Naive B cell (primary cell): ENCODE measurements around the gene BTBD16. TPM values are rescaled to one million over a fixed set of nuclear protein-coding genes. Genes with fewer than 3 reads are reported as not detected.
A peak's percentile ranks its signal among the peaks of the same experiment; 100 is the strongest.

Source experiments
- ATAC-seq, 2 donors: fragments of 150-1000 bp; cut with Tn5 transposase; 2 replicates each; pipeline ENCODE4 v1.10.0; 2021; ENCODE audit warnings: low read depth in 2 of 2, mild to moderate bottlenecking in 2 of 2, moderate library complexity in 2 of 2
- DNase-seq: peaks from one replicate; pipeline ENCODE4 v3.0.0; 2022
- H3K27ac Mint-ChIP-seq, 6 donors: one replicate each; pipeline ENCODE4 v1.8.0; 2020 to 2022; ENCODE audit warnings: mild to moderate bottlenecking in 6 of 6, mixed read lengths in 6 of 6, moderate library complexity in 5 of 6, inconsistent platforms in 2 of 6
- H3K27me3 Mint-ChIP-seq, 3 donors: one replicate each; pipeline ENCODE4 v1.8.0; 2021 to 2022; ENCODE audit warnings: mixed read lengths in 3 of 3, mild to moderate bottlenecking in 1 of 3
- H3K36me3 Mint-ChIP-seq, 2 donors: one replicate each; pipeline ENCODE4 v1.8.0; 2020 to 2022; ENCODE audit warnings: mixed read lengths in 2 of 2, inconsistent platforms in 1 of 2, mild to moderate bottlenecking in 1 of 2
- H3K4me1 Mint-ChIP-seq, 3 donors: one replicate each; pipeline ENCODE4 v1.8.0; 2020 to 2022; ENCODE audit warnings: mixed read lengths in 3 of 3, inconsistent platforms in 1 of 3, mild to moderate bottlenecking in 1 of 3, moderate library complexity in 1 of 3
- H3K4me3 Mint-ChIP-seq, 8 donors: one replicate each; pipeline ENCODE4 v1.8.0; 2020 to 2022; ENCODE audit warnings: mild to moderate bottlenecking in 8 of 8, mixed read lengths in 8 of 8, moderate library complexity in 8 of 8, inconsistent platforms in 2 of 8
- H3K9me3 Mint-ChIP-seq, 7 donors: one replicate each; pipeline ENCODE4 v1.8.0; 2020 to 2022; ENCODE audit warnings: mixed read lengths in 7 of 7, mild to moderate bottlenecking in 5 of 7, inconsistent platforms in 2 of 7, moderate library complexity in 1 of 7
- polyA plus RNA-seq, 6 donors: library from polyadenylated mRNA; unstranded; fragments of 300-500 nt; fragmentation: Illumina TruSeq; gene quantifications; one replicate each; pipeline ENCODE4 v1.2.3, GENCODE V29; 2021; ENCODE audit warnings: low read depth in 6 of 6

BTBD16 gene
- polyA plus RNA-seq, 6 donors from 2014 or later = not detected

GRCh38 chr10:122267849-122268737 lies 3.0 kb upstream of the BTBD16 start:
- H3K9me3 Mint-ChIP-seq = peaks cover 6 to 20% (median 9%) of the 10 kb centered on the region in 7 donors
- peaks cover 32 to 54% (median 36%) of the 10 kb centered on the region in 3 donors for H3K27me3 Mint-ChIP-seq
- H3K27ac Mint-ChIP-seq = no peak overlapping the region
- peak; percentile 5 for DNase-seq
- H3K36me3 Mint-ChIP-seq = peaks cover 4 to 8% of the 10 kb centered on the region in 2 donors
- peaks cover 0 to 5% (median 0%) of the 10 kb centered on the region in 3 donors for H3K4me1 Mint-ChIP-seq
- no peak for ATAC-seq
- H3K4me3 Mint-ChIP-seq = no peak overlapping the region

- no peak for ATAC-seq
- H3K36me3 Mint-ChIP-seq = no peaks in the 10 kb centered on the region
- H3K4me3 Mint-ChIP-seq = no peak overlapping the region
- H3K27ac Mint-ChIP-seq = no peak overlapping the region
- no peak for DNase-seq
- peaks cover 0 to 5% (median 0%) of the 10 kb centered on the region in 3 donors for H3K4me1 Mint-ChIP-seq
- H3K9me3 Mint-ChIP-seq = peaks cover 0 to 9% (median under 1%) of the 10 kb centered on the region in 7 donors
- peaks cover 21 to 43% (median 34%) of the 10 kb centered on the region in 3 donors for H3K27me3 Mint-ChIP-seq
Observed at GRCh38 chr10:122269059-122269687, 1.9 kb upstream of the BTBD16 start.

GRCh38 chr10:122273966-122274545 lies 3.0 kb downstream of the BTBD16 start:
- Mint-ChIP-seq H3K27ac (no peak overlapping the region), H3K4me1 (no peaks in the 10 kb centered on the region), H3K9me3 (no peaks in the 10 kb centered on the region), H3K36me3 (no peaks in the 10 kb centered on the region), H3K4me3 (no peak overlapping the region), H3K27me3 (peaks cover 25 to 43% (median 28%) of the 10 kb centered on the region in 3 donors)
- DNase-seq = no peak
- no peak for ATAC-seq

- DNase-seq = no peak
- H3K27ac Mint-ChIP-seq = no peak overlapping the region
- no peak for ATAC-seq
- H3K9me3 Mint-ChIP-seq = no peaks in the 10 kb centered on the region
- H3K4me1 Mint-ChIP-seq = no peaks in the 10 kb centered on the region
- H3K36me3 Mint-ChIP-seq = no peaks in the 10 kb centered on the region
- no peak overlapping the region for H3K4me3 Mint-ChIP-seq
- peaks cover 27 to 44% (median 42%) of the 10 kb centered on the region in 3 donors for H3K27me3 Mint-ChIP-seq
Observed at GRCh38 chr10:122276611-122277208, 5.6 kb downstream of the BTBD16 start.

- peak overlapping the region in 1 of 8 donors; percentile 7 for H3K4me3 Mint-ChIP-seq
- no peaks in the 10 kb centered on the region for H3K9me3 Mint-ChIP-seq
- DNase-seq = no peak
- ATAC-seq = no peak
- H3K27ac Mint-ChIP-seq = no peak overlapping the region
- no peaks in the 10 kb centered on the region for H3K4me1 Mint-ChIP-seq
- H3K27me3 Mint-ChIP-seq = peaks cover 35 to 53% (median 42%) of the 10 kb centered on the region in 3 donors
- no peaks in the 10 kb centered on the region for H3K36me3 Mint-ChIP-seq
Observed at GRCh38 chr10:122277526-122278136, 6.5 kb downstream of the BTBD16 start.

- DNase-seq (no peak), ATAC-seq (no peak)
- Mint-ChIP-seq H3K36me3 (no peaks in the 10 kb centered on the region), H3K9me3 (no peaks in the 10 kb centered on the region), H3K4me3 (no peak overlapping the region), H3K4me1 (no peaks in the 10 kb centered on the region), H3K27me3 (peaks cover 41 to 53% (median 42%) of the 10 kb centered on the region in 3 donors), H3K27ac (no peak overlapping the region)
Observed at GRCh38 chr10:122279725-122280141, 8.6 kb downstream of the BTBD16 start.

GRCh38 chr10:122280156-122280555 lies 9.1 kb downstream of the BTBD16 start:
- H3K27me3 Mint-ChIP-seq = peaks cover 39 to 55% (median 41%) of the 10 kb centered on the region in 3 donors
- H3K36me3 Mint-ChIP-seq = no peaks in the 10 kb centered on the region
- H3K4me1 Mint-ChIP-seq = no peaks in the 10 kb centered on the region
- no peaks in the 10 kb centered on the region for H3K9me3 Mint-ChIP-seq
- DNase-seq = no peak
- no peak for ATAC-seq
- no peak overlapping the region for H3K27ac Mint-ChIP-seq
- no peak overlapping the region for H3K4me3 Mint-ChIP-seq

GRCh38 chr10:122281018-122281626 lies 10.0 kb downstream of the BTBD16 start:
- Mint-ChIP-seq H3K27ac (no peak overlapping the region), H3K36me3 (no peaks in the 10 kb centered on the region), H3K27me3 (peaks cover 30 to 48% (median 41%) of the 10 kb centered on the region in 3 donors), H3K4me3 (no peak overlapping the region), H3K4me1 (no peaks in the 10 kb centered on the region), H3K9me3 (no peaks in the 10 kb centered on the region)
- DNase-seq (no peak), ATAC-seq (no peak)

- Mint-ChIP-seq H3K36me3 (no peaks in the 10 kb centered on the region), H3K27ac (no peak overlapping the region), H3K4me3 (no peak overlapping the region), H3K9me3 (no peaks in the 10 kb centered on the region), H3K4me1 (no peaks in the 10 kb centered on the region), H3K27me3 (peaks cover 30 to 52% (median 45%) of the 10 kb centered on the region in 3 donors)
- ATAC-seq (no peak), DNase-seq (no peak)
Observed at GRCh38 chr10:122281751-122282150, 10.7 kb downstream of the BTBD16 start.

- Mint-ChIP-seq H3K36me3 (no peaks in the 10 kb centered on the region), H3K27ac (peak overlapping the region in 1 of 6 donors; percentile 52), H3K4me1 (no peaks in the 10 kb centered on the region), H3K27me3 (peaks cover 30 to 57% (median 51%) of the 10 kb centered on the region in 3 donors), H3K9me3 (no peaks in the 10 kb centered on the region), H3K4me3 (no peak overlapping the region)
- DNase-seq (no peak), ATAC-seq (no peak)
Observed at GRCh38 chr10:122282253-122282671, 11.2 kb downstream of the BTBD16 start.

- Mint-ChIP-seq H3K27ac (peak overlapping the region in 1 of 6 donors; percentile 52), H3K4me1 (no peaks in the 10 kb centered on the region), H3K27me3 (peaks cover 30 to 58% (median 57%) of the 10 kb centered on the region in 3 donors), H3K36me3 (no peaks in the 10 kb centered on the region), H3K9me3 (no peaks in the 10 kb centered on the region), H3K4me3 (no peak overlapping the region)
- ATAC-seq = no peak
- no peak for DNase-seq
Observed at GRCh38 chr10:122282909-122283308, 11.8 kb downstream of the BTBD16 start.

- DNase-seq (no peak), ATAC-seq (no peak)
- no peaks in the 10 kb centered on the region for H3K4me1 Mint-ChIP-seq
- H3K27me3 Mint-ChIP-seq = peaks cover 27 to 56% (median 55%) of the 10 kb centered on the region in 3 donors
- H3K36me3 Mint-ChIP-seq = no peaks in the 10 kb centered on the region
- H3K9me3 Mint-ChIP-seq = no peaks in the 10 kb centered on the region
- H3K4me3 Mint-ChIP-seq = no peak overlapping the region
- no peak overlapping the region for H3K27ac Mint-ChIP-seq
Observed at GRCh38 chr10:122285506-122286444, 14.7 kb downstream of the BTBD16 start.
